ENCODE results near the gene ZNF480. TPM values are rescaled to one million over a fixed set of nuclear protein-coding genes. Genes with fewer than 3 reads are reported as not detected.
"Not testable (repeated sequence)": the region's sequence is repeated elsewhere in the genome, so short reads cannot be mapped to it uniquely, and the experiment has no call there.

The ZNF480 gene
- total RNA-seq (ENCODE audit: insufficient read depth, low replicate concordance): 12.3 TPM

GRCh38 chr19:52296773-52297600, at the start of gene ZNF480:
ZNF480 (plus strand) TSS chr19:52297169; CDS start chr19:52300413, 3,244 bp downstream.
- DNase-seq (ENCODE audit: low spot score): peak; percentile 83

DNA sequence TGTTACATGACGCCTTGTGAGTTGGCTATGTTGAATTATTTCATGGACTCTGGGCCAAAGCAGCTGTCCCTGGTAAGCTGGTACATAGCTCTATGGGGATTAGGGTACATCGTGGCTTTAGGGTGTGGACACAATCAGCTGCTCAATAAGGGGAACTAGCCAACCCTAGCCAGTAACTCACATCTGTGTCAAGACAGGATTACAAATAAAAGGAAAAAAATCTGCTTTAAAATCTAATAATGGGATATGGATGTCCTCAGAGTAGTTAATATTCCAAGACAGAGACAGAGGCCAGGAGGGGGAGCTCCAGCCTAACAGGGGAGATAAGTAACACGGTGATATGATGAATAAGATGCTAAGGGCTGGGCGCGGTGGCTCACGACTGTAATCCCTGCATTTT, 48.7 kb upstream of the ZNF480 start:
- DNase-seq (ENCODE audit: low spot score): peak; percentile 36

- no peak for DNase-seq (ENCODE audit: low spot score)
These were observed 38.5 kb upstream of the ZNF480 start for GRCh38 chr19:52258426-52258825.

DNA sequence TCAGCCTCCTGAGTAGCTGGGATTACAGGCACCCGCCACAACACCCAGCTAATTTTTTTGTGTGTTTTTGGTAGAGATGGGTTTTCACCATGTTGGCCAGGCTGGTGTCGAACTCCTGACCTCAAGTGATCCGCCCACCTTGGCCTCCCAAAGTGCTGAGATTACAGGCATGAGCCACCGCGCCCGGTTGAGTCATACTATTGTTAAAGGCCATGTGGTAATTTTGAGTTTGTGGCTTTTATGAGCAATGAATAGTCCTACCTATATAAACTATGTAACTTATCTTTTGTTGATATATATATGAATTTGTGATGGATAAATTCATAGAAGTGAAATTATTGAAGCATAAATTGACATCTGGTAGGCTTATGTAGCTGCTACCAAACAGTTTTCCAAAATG, 31.4 kb upstream of the ZNF480 start:
- not testable (repeated sequence) for DNase-seq (ENCODE audit: low spot score)

DNA sequence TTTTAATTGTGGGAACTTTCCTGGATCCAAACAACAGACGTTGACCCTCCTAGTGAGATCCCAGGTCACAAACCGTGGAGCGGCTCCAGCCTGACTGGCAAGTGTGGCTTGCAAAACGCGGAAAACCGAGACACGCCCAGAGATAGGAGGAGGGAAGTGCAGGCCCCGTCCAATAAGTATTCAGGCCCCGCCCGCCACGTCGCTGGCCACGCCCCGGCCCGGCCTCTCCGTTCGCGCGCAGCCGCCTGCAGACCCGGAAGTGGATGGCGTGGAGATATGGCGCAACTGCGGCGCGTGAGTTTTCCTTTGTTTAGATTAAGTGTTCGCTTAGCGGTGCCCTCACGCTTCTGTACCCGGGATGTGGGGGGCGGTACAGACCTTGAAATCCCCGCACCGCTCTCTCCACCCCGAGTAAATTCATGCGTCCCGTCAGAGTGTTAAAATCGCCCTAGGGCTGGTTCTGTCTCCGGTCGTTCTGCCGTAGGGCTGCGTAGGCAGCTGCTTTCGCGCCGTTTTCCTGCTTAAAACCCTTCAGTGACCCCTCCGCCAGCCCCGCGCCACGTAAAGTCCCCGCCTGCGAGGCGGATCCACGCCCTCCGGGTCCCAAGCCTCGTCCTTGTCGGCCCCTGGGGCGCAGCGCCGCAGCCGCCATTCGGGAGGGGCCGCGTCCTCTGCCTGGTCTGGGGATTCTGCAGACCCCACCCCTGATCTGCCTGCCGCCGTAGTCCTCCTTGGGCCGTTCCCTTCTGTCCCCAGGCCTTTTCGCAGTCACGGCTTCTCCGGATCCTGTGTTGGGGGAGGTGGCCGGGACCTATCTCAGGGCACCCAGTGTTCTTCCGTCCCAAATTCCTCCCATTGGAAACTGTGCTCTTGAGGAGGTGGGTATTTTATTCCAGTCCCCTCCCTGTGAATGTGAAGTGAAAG, 27.4 kb upstream of the ZNF480 start, which contains the start of gene ZNF766:
ZNF766 (plus strand) TSS at position 250 of the 924 bp plus-strand sequence; CDS start at position 277, 27 bp downstream.
- DNase-seq (ENCODE audit: low spot score): peak; percentile 97

GRCh38 chr19:52270266-52270885, 26.6 kb upstream of the ZNF480 start:
- no peak for DNase-seq (ENCODE audit: low spot score)

DNA sequence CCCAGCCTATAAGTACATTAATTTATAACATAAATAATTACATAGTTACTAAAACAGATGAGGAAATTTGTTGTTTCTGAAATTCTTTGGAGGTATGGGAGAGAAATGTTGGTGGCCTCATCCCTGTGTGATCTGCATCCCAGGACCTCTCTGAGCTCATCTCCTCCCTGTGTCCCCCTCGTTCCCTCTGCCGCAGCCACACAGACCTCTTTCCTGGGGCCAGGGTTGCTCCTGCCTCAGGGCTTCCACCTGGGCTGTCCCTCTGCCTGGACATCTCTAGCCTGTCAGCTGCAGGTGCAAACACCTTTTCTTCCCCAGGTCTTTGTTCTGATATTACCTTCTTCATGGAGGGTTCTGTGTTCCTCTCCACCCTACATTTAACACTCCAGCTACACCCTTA, 23.7 kb upstream of the ZNF480 start:
- DNase-seq (ENCODE audit: low spot score): no peak

DNA sequence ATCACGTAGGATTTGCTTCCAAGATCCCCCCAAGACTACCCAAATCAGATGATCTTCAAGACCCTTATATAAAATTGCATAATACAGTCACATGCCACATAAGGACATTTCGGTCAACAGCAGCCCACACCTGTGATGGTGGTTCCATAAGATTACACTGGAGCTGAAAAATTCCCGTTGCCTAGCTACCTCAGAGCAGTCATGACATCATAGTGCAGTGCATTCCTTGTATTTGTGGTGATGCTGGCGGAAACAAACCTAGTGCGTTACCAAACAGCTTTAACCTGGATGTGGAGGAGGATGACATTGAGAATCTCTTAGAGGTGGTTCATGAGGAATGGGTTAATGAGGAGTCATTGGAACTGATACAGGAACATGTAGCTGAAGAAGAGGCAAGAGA, 22.8 kb upstream of the ZNF480 start:
- DNase-seq (ENCODE audit: low spot score): no peak

DNA sequence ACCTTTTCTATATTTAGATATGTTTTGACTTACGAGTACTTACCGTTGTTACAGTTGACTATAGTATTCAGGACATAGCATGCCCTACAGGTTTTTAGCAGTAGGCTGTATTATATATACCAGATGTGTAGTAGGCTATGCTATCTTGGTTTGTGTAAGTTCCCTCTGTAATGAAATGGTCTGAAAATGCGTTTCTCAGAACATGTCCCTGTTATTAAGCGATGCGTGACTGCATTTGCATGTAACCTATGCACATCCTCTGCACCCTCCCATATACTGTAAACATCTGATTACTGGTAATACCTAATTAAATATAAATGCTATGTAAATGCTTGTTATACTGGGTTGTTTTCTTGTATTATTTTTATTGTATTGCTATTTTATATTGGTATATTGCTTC, 21.0 kb upstream of the ZNF480 start:
- DNase-seq (ENCODE audit: low spot score): no peak

GRCh38 chr19:52277471-52277870, 19.5 kb upstream of the ZNF480 start:
- peak; percentile 4 for DNase-seq (ENCODE audit: low spot score)

- no peak for DNase-seq (ENCODE audit: low spot score)
These were observed 10.7 kb upstream of the ZNF480 start for GRCh38 chr19:52286256-52286655.

- no peak for DNase-seq (ENCODE audit: low spot score)
These were observed 5.2 kb upstream of the ZNF480 start for GRCh38 chr19:52291781-52292180.

DNA sequence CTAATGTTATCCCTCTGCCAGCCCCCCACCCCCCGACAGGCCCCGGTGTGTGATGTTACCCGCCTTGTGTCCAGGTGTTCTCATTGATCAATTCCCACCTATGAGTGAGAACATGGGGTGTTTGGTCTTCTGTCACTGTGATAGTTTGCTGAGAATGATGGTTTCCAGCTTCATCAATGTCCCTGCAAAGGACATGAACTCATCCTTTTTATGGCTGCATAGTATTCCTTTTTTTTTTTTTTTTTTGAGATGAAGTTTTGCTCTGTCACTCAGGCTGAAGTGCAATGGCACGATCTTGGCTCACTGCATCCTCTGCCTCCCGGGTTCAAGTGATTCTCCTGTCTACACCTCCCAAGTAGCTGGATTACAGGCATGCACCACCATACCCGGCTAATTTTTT, 4.0 kb upstream of the ZNF480 start:
- not testable (repeated sequence) for DNase-seq (ENCODE audit: low spot score)

GRCh38 chr19:52296400-52296772, 583 bp upstream of the ZNF480 start:
- no peak for DNase-seq (ENCODE audit: low spot score)

DNA sequence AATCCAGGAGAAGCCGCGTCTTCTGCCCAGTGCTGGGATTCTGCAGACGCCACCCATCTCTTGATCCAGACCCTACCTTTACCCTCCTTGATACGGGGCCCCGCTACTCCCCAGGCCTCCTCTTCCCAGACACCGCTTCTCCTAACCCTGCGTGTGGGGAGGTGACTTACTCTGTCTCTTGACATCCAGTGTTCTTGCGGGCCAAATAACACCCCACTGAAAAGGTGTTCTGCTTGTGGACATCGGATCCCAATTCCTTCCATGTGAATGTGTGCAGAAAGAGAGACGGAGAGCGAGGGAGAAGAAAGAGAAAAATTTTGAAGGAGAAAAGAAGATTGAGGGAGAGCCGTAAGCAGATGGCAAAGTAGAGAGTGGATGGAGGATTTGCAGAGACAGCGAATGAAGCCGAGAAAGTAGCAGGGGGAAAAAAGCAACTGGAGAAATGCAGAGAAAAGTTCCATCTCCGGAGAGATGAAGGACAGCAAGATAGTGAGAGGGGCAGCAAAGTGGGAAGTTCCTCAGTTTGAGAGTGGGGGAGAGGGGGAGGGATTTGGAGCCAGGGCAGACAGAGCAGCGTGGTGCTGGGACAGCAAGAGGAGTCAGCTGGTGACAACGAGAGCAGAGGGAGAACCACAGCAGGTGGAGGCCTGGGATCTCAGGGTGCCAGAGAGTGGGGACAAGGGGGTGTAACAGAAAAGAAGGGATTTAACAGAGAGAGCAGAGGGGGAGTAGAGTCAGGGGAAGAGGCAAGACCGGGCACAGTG, 814 bp downstream of the ZNF480 start:
- DNase-seq (ENCODE audit: low spot score): no peak

- DNase-seq (ENCODE audit: low spot score): no peak
These were observed 10.3 kb downstream of the ZNF480 start for GRCh38 chr19:52307275-52307674.

DNA sequence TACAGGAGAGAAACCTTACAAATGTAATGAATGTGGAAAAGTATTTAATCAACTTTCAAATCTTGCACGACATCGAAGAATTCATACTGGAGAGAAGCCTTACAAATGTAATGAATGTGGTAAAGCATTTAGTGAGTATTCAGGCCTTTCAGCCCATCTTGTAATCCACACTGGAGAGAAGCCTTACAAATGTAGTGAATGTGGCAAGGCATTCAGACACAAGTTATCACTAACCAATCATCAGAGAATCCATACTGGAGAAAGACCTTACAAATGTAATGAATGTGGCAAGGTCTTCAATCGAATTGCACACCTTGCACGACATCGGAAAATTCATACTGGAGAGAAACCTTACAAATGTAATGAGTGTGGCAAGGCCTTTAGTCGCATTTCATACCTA, 25.5 kb downstream of the ZNF480 start:
- DNase-seq (ENCODE audit: low spot score): no peak

DNA sequence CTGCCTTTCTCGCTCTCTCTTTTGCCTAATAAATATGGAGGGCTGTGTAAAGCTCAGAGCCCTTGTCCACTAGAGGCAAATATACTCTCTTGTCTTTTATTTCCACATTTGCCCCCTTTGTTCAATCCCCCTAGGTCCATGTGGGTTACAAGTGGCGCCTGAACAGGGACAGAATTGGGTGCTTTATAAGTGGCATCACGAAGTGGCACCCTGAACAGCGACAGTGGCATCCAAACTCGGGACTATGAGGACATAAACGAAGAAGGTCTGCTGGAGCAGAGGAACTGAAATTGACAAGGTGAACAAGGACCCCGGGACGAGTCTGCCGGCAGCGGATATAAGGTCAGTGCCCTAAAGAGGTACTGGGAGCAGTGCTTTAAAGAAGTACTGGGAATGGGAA, 34.8 kb downstream of the ZNF480 start:
- no peak for DNase-seq (ENCODE audit: low spot score)

DNA sequence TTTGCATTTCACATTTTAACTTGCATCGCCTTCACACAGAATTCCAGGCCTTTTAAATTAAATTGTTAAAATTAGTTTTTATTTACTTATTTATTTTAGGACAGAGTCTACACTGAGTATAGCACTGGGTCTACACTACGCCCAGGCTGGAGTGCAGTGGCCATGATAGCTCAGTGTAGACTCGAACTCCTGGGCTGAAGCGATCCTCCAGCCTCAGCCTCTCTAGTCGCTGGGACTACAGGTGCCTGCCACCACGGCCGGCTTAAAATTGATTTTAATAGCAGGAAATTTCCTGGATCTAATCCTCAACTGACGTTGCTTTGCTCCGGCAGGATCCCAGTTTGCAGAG, 38.8 kb downstream of the ZNF480 start:
- DNase-seq (ENCODE audit: low spot score): no peak

- peak; percentile 89 for DNase-seq (ENCODE audit: low spot score)
These were observed 39.3 kb downstream of the ZNF480 start, which contains the start of gene ZNF610 for GRCh38 chr19:52336117-52336790. ZNF610 (plus strand) TSS chr19:52336243; CDS start chr19:52349173, 12,930 bp downstream.
